HEK293 (cell line): ENCODE results near the gene UHMK1.
A peak's percentile ranks its signal among the peaks of the same experiment; 100 is the strongest.

Experiments
- GLIS1 ChIP-seq: fragments of 450-650 bp; formaldehyde crosslinking; IDR thresholded peaks from 2 replicates; pipeline ENCODE4 v1.5.1; 2016; ENCODE audit warnings: missing biosample characterization, missing genetic modification characterization
- PRDM1 ChIP-seq: fragments of 450-650 bp; formaldehyde crosslinking; IDR thresholded peaks from 2 replicates; pipeline ENCODE4; 2016; ENCODE audit warnings: missing biosample characterization, missing genetic modification characterization
- SALL2 ChIP-seq: fragments of 450-650 bp; formaldehyde crosslinking; IDR thresholded peaks from 2 replicates; pipeline ENCODE4 v1.5.0; 2017; ENCODE audit warnings: missing biosample characterization, mild to moderate bottlenecking, missing genetic modification characterization, borderline replicate concordance
- SP3 ChIP-seq: fragments of 450-650 bp; formaldehyde crosslinking; IDR thresholded peaks from 2 replicates; pipeline ENCODE4 v1.5.1; 2016; ENCODE audit warnings: missing biosample characterization, missing genetic modification characterization
- ZBTB49 ChIP-seq: fragments of 450-650 bp; formaldehyde crosslinking; IDR thresholded peaks from 2 replicates; pipeline ENCODE4 v1.5.1; 2016; ENCODE audit warnings: missing biosample characterization, missing genetic modification characterization, low read depth
- ZNF112 ChIP-seq: fragments of 450-650 bp; formaldehyde crosslinking; IDR thresholded peaks from 2 replicates; pipeline ENCODE4 v1.5.0; 2017; ENCODE audit warnings: missing biosample characterization, missing genetic modification characterization
- ZNF114 ChIP-seq: fragments of 450-650 bp; formaldehyde crosslinking; IDR thresholded peaks from 2 replicates; pipeline ENCODE4 v1.5.0; 2017; ENCODE audit warnings: missing biosample characterization, missing genetic modification characterization
- ZNF133 ChIP-seq: fragments of 450-650 bp; formaldehyde crosslinking; IDR thresholded peaks from 2 replicates; pipeline ENCODE4 v1.5.1; 2016; ENCODE audit warnings: missing biosample characterization, missing genetic modification characterization
- ZNF148 ChIP-seq: fragments of 450-650 bp; formaldehyde crosslinking; IDR thresholded peaks from 2 replicates; pipeline ENCODE4 v1.5.0; 2017; ENCODE audit warnings: missing biosample characterization, missing genetic modification characterization, borderline replicate concordance
- ZNF157 ChIP-seq: fragments of 450-650 bp; formaldehyde crosslinking; IDR thresholded peaks from 2 replicates; pipeline ENCODE4 v1.5.1; 2016; ENCODE audit warnings: missing biosample characterization, missing genetic modification characterization
- ZNF169 ChIP-seq: fragments of 450-650 bp; formaldehyde crosslinking; IDR thresholded peaks from 2 replicates; pipeline ENCODE4 v1.5.1; 2016; ENCODE audit warnings: missing biosample characterization, missing genetic modification characterization
- ZNF184 ChIP-seq: fragments of 450-650 bp; IDR thresholded peaks from 2 replicates; pipeline ENCODE4 v1.5.1; 2018; ENCODE audit warnings: missing biosample characterization, mild to moderate bottlenecking, missing genetic modification characterization
- ZNF19 ChIP-seq: fragments of 450-650 bp; formaldehyde crosslinking; IDR thresholded peaks from 2 replicates; pipeline ENCODE4; 2016; ENCODE audit warnings: missing biosample characterization, missing genetic modification characterization, low read depth
- ZNF221 ChIP-seq: fragments of 450-650 bp; formaldehyde crosslinking; IDR thresholded peaks from 2 replicates; pipeline ENCODE4 v1.5.1; 2017; ENCODE audit warnings: missing biosample characterization, missing genetic modification characterization, borderline replicate concordance
- ZNF223 ChIP-seq: fragments of 450-650 bp; formaldehyde crosslinking; IDR thresholded peaks from 2 replicates; pipeline ENCODE4 v1.5.1; 2016; ENCODE audit warnings: missing biosample characterization, missing genetic modification characterization
- ZNF26 ChIP-seq: fragments of 450-650 bp; formaldehyde crosslinking; IDR thresholded peaks from 2 replicates; pipeline ENCODE4 v1.5.1; 2016; ENCODE audit warnings: missing biosample characterization, missing genetic modification characterization
- ZNF311 ChIP-seq: fragments of 450-650 bp; formaldehyde crosslinking; IDR thresholded peaks from 2 replicates; pipeline ENCODE4 v1.5.1; 2017; ENCODE audit warnings: missing biosample characterization, missing genetic modification characterization, borderline replicate concordance
- ZNF518A ChIP-seq: fragments of 450-650 bp; formaldehyde crosslinking; conservative IDR thresholded peaks from 2 replicates; pipeline ENCODE4 v1.5.1; 2016; ENCODE audit warnings: low read depth, missing biosample characterization, missing genetic modification characterization
- ZNF600 ChIP-seq: fragments of 450-650 bp; formaldehyde crosslinking; IDR thresholded peaks from 2 replicates; pipeline ENCODE4 v1.5.1; 2016; ENCODE audit warnings: missing biosample characterization, missing genetic modification characterization
- ZNF692 ChIP-seq: fragments of 450-650 bp; formaldehyde crosslinking; IDR thresholded peaks from 2 replicates; pipeline ENCODE4 v1.5.1; 2016; ENCODE audit warnings: missing biosample characterization, missing genetic modification characterization
- ZNF776 ChIP-seq: fragments of 450-650 bp; formaldehyde crosslinking; IDR thresholded peaks from 2 replicates; pipeline ENCODE4 v1.5.0; 2017; ENCODE audit warnings: missing biosample characterization, missing genetic modification characterization, borderline replicate concordance
- ZNF791 ChIP-seq: fragments of 450-650 bp; formaldehyde crosslinking; IDR thresholded peaks from 2 replicates; pipeline ENCODE4 v1.5.1; 2016; ENCODE audit warnings: missing biosample characterization, missing genetic modification characterization
- ZNF830 ChIP-seq: fragments of 450-650 bp; IDR thresholded peaks from 2 replicates; pipeline ENCODE4 v1.5.0; 2018; ENCODE audit warnings: missing biosample characterization, missing genetic modification characterization, low read depth, mild to moderate bottlenecking, moderate library complexity
- ZXDB ChIP-seq: fragments of 450-650 bp; formaldehyde crosslinking; IDR thresholded peaks from 2 replicates; pipeline ENCODE4 v1.5.1; 2016; ENCODE audit warnings: missing biosample characterization, missing genetic modification characterization

The UHMK1 gene

GRCh38 chr1:162561616-162562469 is 64.2 kb downstream of the UHMK1 start, which contains the start of gene UAP1 (continued):
- TF ChIP-seq ZNF518A (tag by site-specific recombination) (no peak), ZNF114 (tag by site-specific recombination) (no peak), SALL2 (tag by site-specific recombination) (no peak), ZNF184 (no peak), ZNF169 (tag by site-specific recombination) (no peak), ZBTB49 (tag by site-specific recombination) (no peak), PRDM1 (tag by site-specific recombination) (no peak), ZNF26 (tag by site-specific recombination) (no peak), ZNF776 (no peak), ZXDB (tag by site-specific recombination) (no peak), ZNF791 (tag by site-specific recombination) (no peak), ZNF133 (tag by site-specific recombination) (no peak), ZNF112 (tag by site-specific recombination) (no peak), ZNF692 (tag by site-specific recombination) (peak; percentile 94), ZNF19 (tag by site-specific recombination) (no peak), GLIS1 (tag by site-specific recombination) (no peak; the same call in 1 of the 2 replicates), ZNF600 (no peak), SP3 (tag by site-specific recombination) (0 out of 2 replicates have a peak, but pooled peaks have one; percentile 33), ZNF221 (no peak), ZNF148 (no peak), ZNF157 (tag by site-specific recombination) (no peak), ZNF223 (tag by site-specific recombination) (peak; percentile 23; the same call in 1 of the 2 replicates), ZNF311 (no peak), ZNF830 (no peak)
